IMR-90 (cell line): ENCODE results near the gene CYSTM1. TPM values are rescaled to one million over a fixed set of nuclear protein-coding genes. Genes with fewer than 3 reads are reported as not detected.

Experiments used
- ATAC-seq: fragments of 200-7000 bp; cut with Tn5 transposase; 2 replicates; pipeline ENCODE4 v1.9.1; 2020; ENCODE audit warnings: low read depth, mild to moderate bottlenecking, moderate library complexity
- BruUV-seq: library from RNA; stranded (reverse); fragments of 400-500 nt; replicated peaks from 2 replicates; lab custom pipeline; 2021; lab: Mats Ljungman, UMichigan
- CTCF ChIA-PET: fragments of 300-600 bp; formaldehyde crosslinking; extraction: SDS; loops from one replicate; lab custom pipeline; 2021; ENCODE audit warnings: antibody characterized with exemption; lab: Yijun Ruan, JAX
- POLR2A ChIA-PET: fragments of 300-600 bp; sonication (Branson Sonifier 250); formaldehyde crosslinking; loops from one replicate; lab custom pipeline; 2022; ENCODE audit warnings: antibody characterized with exemption; ENCODE audit not compliant: unreplicated experiment; lab: Charles Lee
- DNase-seq: peaks from one replicate; pipeline ENCODE4 v3.0.0; 2013
- H2AFZ ChIP-seq: replicated peaks from 2 replicates; pipeline ENCODE3; 2013; ENCODE audit warnings: low read length, mild to moderate bottlenecking; ENCODE audit not compliant: poor library complexity
- H2AK5ac ChIP-seq: 2 replicates; pipeline ENCODE4 v1.6.1; 2013; ENCODE audit warnings: low read depth, low read length, inconsistent platforms
- H2AK9ac ChIP-seq: replicated peaks from 2 replicates; pipeline ENCODE3; 2013; ENCODE audit warnings: mild to moderate bottlenecking, low read depth, low read length, moderate library complexity; ENCODE audit not compliant: poor library complexity
- H2BK120ac ChIP-seq: 2 replicates; pipeline ENCODE4 v1.6.1; 2013; ENCODE audit warnings: low read depth, low read length, inconsistent platforms
- H2BK15ac ChIP-seq: 3 replicates; pipeline ENCODE4 v1.6.1; 2013; ENCODE audit warnings: low read depth, low read length, inconsistent platforms
- H2BK20ac ChIP-seq: 2 replicates; pipeline ENCODE4 v1.6.1; 2013; ENCODE audit warnings: low read depth, mild to moderate bottlenecking, inconsistent platforms, low read length, moderate library complexity
- H2BK5ac ChIP-seq: 2 replicates; pipeline ENCODE4 v1.6.1; 2013; ENCODE audit warnings: mild to moderate bottlenecking, low read depth, low read length, inconsistent platforms; ENCODE audit not compliant: poor library complexity, severe bottlenecking
- H3K14ac ChIP-seq: replicated peaks from 2 replicates; pipeline ENCODE4 v1.6.1; 2013; ENCODE audit warnings: low read depth, low read length, inconsistent platforms
- H3K18ac ChIP-seq: 2 replicates; pipeline ENCODE4 v1.6.1; 2013; ENCODE audit warnings: low read depth, low read length, control low read depth
- H3K23ac ChIP-seq: 2 replicates; pipeline ENCODE4 v1.6.1; 2013; ENCODE audit warnings: low read depth, low read length, inconsistent platforms
- H3K27ac ChIP-seq: 2 replicates; pipeline ENCODE4 v1.5.1; 2013; ENCODE audit warnings: mild to moderate bottlenecking, control low read depth, low read length; ENCODE audit not compliant: insufficient read depth
- H3K27me3 ChIP-seq: 2 replicates; pipeline ENCODE4 v1.6.1; 2013; ENCODE audit warnings: low read length; ENCODE audit not compliant: control insufficient read depth, insufficient read depth
- H3K36me3 ChIP-seq: 2 replicates; pipeline ENCODE4 v1.6.1; 2013; ENCODE audit warnings: low read length, mixed read lengths; ENCODE audit not compliant: control insufficient read depth, insufficient read depth
- H3K4ac ChIP-seq: 2 replicates; pipeline ENCODE4 v1.6.1; 2013; ENCODE audit warnings: low read depth, low read length, inconsistent platforms
- H3K4me1 ChIP-seq: 2 replicates; pipeline ENCODE4 v1.6.1; 2013; ENCODE audit warnings: low read length, mixed read lengths; ENCODE audit not compliant: control insufficient read depth, insufficient read depth
- H3K4me2 ChIP-seq: 2 replicates; pipeline ENCODE4 v1.6.1; 2013; ENCODE audit warnings: low read depth, mild to moderate bottlenecking, control low read depth, low read length, moderate library complexity
- H3K4me3 ChIP-seq: 2 replicates; pipeline ENCODE4 v1.5.1; 2013; ENCODE audit warnings: low read depth, mild to moderate bottlenecking, control low read depth, low read length, moderate library complexity; ENCODE audit not compliant: insufficient read depth
- H3K56ac ChIP-seq: 2 replicates; pipeline ENCODE4 v1.6.1; 2013; ENCODE audit warnings: low read length, inconsistent platforms; ENCODE audit not compliant: insufficient read depth; ENCODE audit errors: extremely low read depth
- H3K79me1 ChIP-seq, 2 experiments: 2 replicates each; pipeline ENCODE4 v1.6.1; 2013; ENCODE audit warnings: low read length in 2 of 2, inconsistent platforms in 1 of 2, low read depth in 1 of 2
- H3K9ac ChIP-seq: 2 replicates; pipeline ENCODE4 v1.6.1; 2013; ENCODE audit warnings: low read depth, low read length, control low read depth
- H3K9me1 ChIP-seq: 2 replicates; pipeline ENCODE4 v1.6.1; 2013; ENCODE audit warnings: low read length, inconsistent platforms; ENCODE audit not compliant: insufficient read depth
- H3K9me3 ChIP-seq: 2 replicates; pipeline ENCODE4 v1.6.1; 2013; ENCODE audit warnings: low read length; ENCODE audit not compliant: control insufficient read depth, insufficient read depth
- H4K20me1 ChIP-seq: 2 replicates; pipeline ENCODE4 v1.6.1; 2013; ENCODE audit warnings: low read length, inconsistent platforms; ENCODE audit not compliant: insufficient read depth
- H4K5ac ChIP-seq: 2 replicates; pipeline ENCODE4 v1.6.1; 2013; ENCODE audit warnings: mild to moderate bottlenecking, low read depth, low read length, control low read depth
- H4K8ac ChIP-seq, 2 experiments: 2 replicates each; pipeline ENCODE4 v1.6.1; 2013; ENCODE audit warnings: low read depth in 2 of 2, low read length in 2 of 2, control low read depth in 1 of 2, inconsistent platforms in 1 of 2
- H4K91ac ChIP-seq: 2 replicates; pipeline ENCODE4 v1.6.1; 2013; ENCODE audit warnings: low read depth, low read length, inconsistent platforms; ENCODE audit not compliant: insufficient read depth
- BHLHE40 ChIP-seq: fragments of 150-350 bp; IDR thresholded peaks from 2 replicates; pipeline ENCODE4 v1.6.1; 2016; ENCODE audit warnings: mild to moderate bottlenecking, low read depth, low read length
- CHD1 ChIP-seq: IDR thresholded peaks from 2 replicates; pipeline ENCODE4 v1.6.1; 2012; ENCODE audit warnings: low read depth, low read length, improper control_type of control experiment
- MXI1 ChIP-seq: IDR thresholded peaks from 2 replicates; pipeline ENCODE4 v1.6.1; 2012; ENCODE audit warnings: low read depth, mild to moderate bottlenecking, low read length, moderate library complexity, borderline replicate concordance
- NFE2L2 ChIP-seq: fragments of 150-350 bp; IDR thresholded peaks from 2 replicates; pipeline ENCODE4 v1.6.1; 2016; ENCODE audit warnings: low read depth, mild to moderate bottlenecking, low read length
- RAD21 ChIP-seq: IDR thresholded peaks from 2 replicates; pipeline ENCODE4 v1.6.1; 2012; ENCODE audit warnings: low read length, improper control_type of control experiment
- RCOR1 ChIP-seq: IDR thresholded peaks from 2 replicates; pipeline ENCODE4 v1.6.1; 2012; ENCODE audit warnings: mild to moderate bottlenecking, low read length, improper control_type of control experiment; ENCODE audit not compliant: insufficient replicate concordance
- RFX5 ChIP-seq: IDR thresholded peaks from 2 replicates; pipeline ENCODE4 v1.8.0; 2012; ENCODE audit warnings: low read depth, mild to moderate bottlenecking, low read length, moderate library complexity
- SMC3 ChIP-seq: fragments of 150-350 bp; IDR thresholded peaks from 2 replicates; pipeline ENCODE4 v1.6.1; 2016; ENCODE audit warnings: low read depth, mild to moderate bottlenecking, antibody characterized with exemption, low read length, moderate library complexity
- dilution Hi-C: fragments of 300-500 bp; cut with HindIII; formaldehyde crosslinking; loops from one replicate; pipeline ENCODE4 v1.14.3; 2018; ENCODE audit warnings: low sequenced_read_pairs; ENCODE audit not compliant: unreplicated experiment
- in situ Hi-C: fragments of 300-500 bp; cut with MboI; formaldehyde crosslinking; loops from 3 replicates; pipeline ENCODE4 v1.14.3; 2019; ENCODE audit warnings: low sequenced_read_pairs, inconsistent platforms, mixed read lengths
- intact Hi-C: fragments of 100-400 bp; cut with micrococcal nuclease; formaldehyde crosslinking; loops from 2 replicates; pipeline ENCODE4 v1.10.0; 2022
- polyA plus RNA-seq, 3 experiments: library from polyadenylated mRNA; depleted of rRNA; stranded (reverse); fragments of >200 nt; gene quantifications; 2 replicates each; pipeline ENCODE4 v1.2.3, GENCODE V29; 2012; ENCODE audit warnings: low replicate concordance in 1 of 3
- total RNA-seq: library from RNA; depleted of rRNA; stranded (reverse); fragments of >200 nt; gene quantifications from 2 replicates; pipeline ENCODE4 v1.2.3, GENCODE V29; 2012

The CYSTM1 gene
- total and polyA plus RNA-seq, 2 of the 4 experiments (the other 2 are of a cell fraction), result 7.3 to 15.0 TPM

GRCh38 chr5:140166911-140167310, 8.1 kb upstream of the CYSTM1 start:
- Histone ChIP-seq H2BK120ac (no peak overlapping the region), H2BK15ac (no peak overlapping the region), H3K79me1 (no peaks in the 10 kb centered on the region), H3K56ac (no peak overlapping the region), H3K9me1 (no peaks in the 10 kb centered on the region), H3K36me3 (no peaks in the 10 kb centered on the region), H3K18ac (no peak overlapping the region), H3K4me1 (no peaks in the 10 kb centered on the region), H2BK5ac (no peak overlapping the region), H3K9ac (no peak overlapping the region), H2AK9ac (no peak overlapping the region), H3K27ac (no peak overlapping the region), H4K91ac (no peak overlapping the region), H4K5ac (no peak overlapping the region), H3K9me3 (no peaks in the 10 kb centered on the region), H3K27me3 (no peaks in the 10 kb centered on the region), H2BK20ac (no peak overlapping the region), H3K4me3 (no peak overlapping the region), H3K4ac (no peak overlapping the region), H4K20me1 (no peaks in the 10 kb centered on the region), H3K14ac (no peak overlapping the region), H3K4me2 (no peak overlapping the region), H4K8ac (no peak overlapping the region), H2AFZ (no peak overlapping the region), H3K23ac (no peak overlapping the region), H2AK5ac (no peak overlapping the region)
- DNase-seq, result no peak
- intact Hi-C loops (no loop called here), in situ Hi-C loops (loop anchor here (5.0 to 10.0 kb wide), 2 partner anchors 95 to 382 kb away; no protein-coding TSS in a partner anchor), dilution Hi-C loops (no loop called here)
- ChIA-PET POLR2A (no interaction called here), CTCF (no interaction called here)
- no TSS peak for BruUV-seq
- TF ChIP-seq RAD21 (no peak), BHLHE40 (no peak), RCOR1 (no peak), MXI1 (no peak), SMC3 (no peak), RFX5 (no peak), CHD1 (no peak), NFE2L2 (no peak)
- no peak for ATAC-seq
